Amniotic epithelial cell (primary cell): ENCODE results near the gene HP.

Experiments
- DNase-seq: peaks from one replicate; pipeline ENCODE4 v3.0.0-alpha.2; 2010; ENCODE audit warnings: low read depth

HP gene

GRCh38 chr16:72085002-72085401, 30.7 kb downstream of the HP start:
- DNase-seq: peak; percentile 47

GRCh38 chr16:72091217-72091616, 36.9 kb downstream of the HP start:
- no peak for DNase-seq

GRCh38 chr16:72092832-72093447, 38.6 kb downstream of the HP start:
- peak; percentile 74 for DNase-seq

GRCh38 chr16:72093448-72094265, 39.4 kb downstream of the HP start, which contains the start of the genes DHX38 and TXNL4B:
TSS of gene DHX38 (plus strand) at chr16:72093847. CDS start at chr16:72096158, 2,311 bp downstream.
TSS of gene TXNL4B (minus strand) at chr16:72093620. CDS start at chr16:72090749, 2,871 bp downstream.
- DNase-seq: peak; percentile 99

- no peak for DNase-seq
Observed at GRCh38 chr16:72094266-72094610, 39.9 kb downstream of the HP start.

GRCh38 chr16:72098936-72099335, 44.6 kb downstream of the HP start:
- no peak for DNase-seq

GRCh38 chr16:72099377-72099818, 45.1 kb downstream of the HP start:
- DNase-seq: peak; percentile 59

- no peak for DNase-seq
Observed at GRCh38 chr16:72101195-72101594, 46.9 kb downstream of the HP start.

GRCh38 chr16:72104905-72105304, 50.6 kb downstream of the HP start:
- DNase-seq: no peak

GRCh38 chr16:72105978-72106377, 51.7 kb downstream of the HP start:
- DNase-seq: no peak

- no peak for DNase-seq
Observed at GRCh38 chr16:72107371-72107770, 53.1 kb downstream of the HP start.

GRCh38 chr16:72108353-72109102, 54.2 kb downstream of the HP start:
- no peak for DNase-seq

- no peak for DNase-seq
Observed at GRCh38 chr16:72109300-72109699, 55.0 kb downstream of the HP start.

- no peak for DNase-seq
Observed at GRCh38 chr16:72109966-72110530, 55.7 kb downstream of the HP start.
